ENCODE results near the gene GNA12. TPM values are rescaled to one million over a fixed set of nuclear protein-coding genes. Genes with fewer than 3 reads are reported as not detected.

The GNA12 gene
- total and polyA plus RNA-seq, 9 of the 15 experiments (the other 6 are each of a cell fraction or from before 2014, with no cell fraction given), result 0.65 to 32.7 (median 9.6) TPM

DNA sequence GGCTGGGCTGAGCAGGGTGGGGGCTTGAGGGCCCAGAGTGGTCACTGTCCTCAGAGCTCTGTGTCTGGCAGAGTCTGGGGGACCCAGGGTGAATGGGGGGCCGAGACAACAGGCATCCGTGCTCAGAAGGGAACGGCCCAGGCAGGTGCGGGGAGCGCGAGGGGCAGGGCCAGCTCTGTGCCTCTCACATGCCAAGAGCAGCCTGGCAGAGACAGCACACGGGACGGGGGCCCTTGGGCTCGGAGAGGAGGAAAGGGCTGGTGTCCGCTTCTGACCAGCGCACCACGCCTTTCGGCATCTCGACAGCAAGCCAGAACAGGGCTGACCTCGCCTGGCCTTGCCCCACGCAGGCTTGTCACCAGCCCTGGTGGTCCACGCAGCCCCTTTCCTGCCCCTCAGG is 142.7 kb downstream of the GNA12 start (continued):
- TF ChIP-seq, protein P1, sequence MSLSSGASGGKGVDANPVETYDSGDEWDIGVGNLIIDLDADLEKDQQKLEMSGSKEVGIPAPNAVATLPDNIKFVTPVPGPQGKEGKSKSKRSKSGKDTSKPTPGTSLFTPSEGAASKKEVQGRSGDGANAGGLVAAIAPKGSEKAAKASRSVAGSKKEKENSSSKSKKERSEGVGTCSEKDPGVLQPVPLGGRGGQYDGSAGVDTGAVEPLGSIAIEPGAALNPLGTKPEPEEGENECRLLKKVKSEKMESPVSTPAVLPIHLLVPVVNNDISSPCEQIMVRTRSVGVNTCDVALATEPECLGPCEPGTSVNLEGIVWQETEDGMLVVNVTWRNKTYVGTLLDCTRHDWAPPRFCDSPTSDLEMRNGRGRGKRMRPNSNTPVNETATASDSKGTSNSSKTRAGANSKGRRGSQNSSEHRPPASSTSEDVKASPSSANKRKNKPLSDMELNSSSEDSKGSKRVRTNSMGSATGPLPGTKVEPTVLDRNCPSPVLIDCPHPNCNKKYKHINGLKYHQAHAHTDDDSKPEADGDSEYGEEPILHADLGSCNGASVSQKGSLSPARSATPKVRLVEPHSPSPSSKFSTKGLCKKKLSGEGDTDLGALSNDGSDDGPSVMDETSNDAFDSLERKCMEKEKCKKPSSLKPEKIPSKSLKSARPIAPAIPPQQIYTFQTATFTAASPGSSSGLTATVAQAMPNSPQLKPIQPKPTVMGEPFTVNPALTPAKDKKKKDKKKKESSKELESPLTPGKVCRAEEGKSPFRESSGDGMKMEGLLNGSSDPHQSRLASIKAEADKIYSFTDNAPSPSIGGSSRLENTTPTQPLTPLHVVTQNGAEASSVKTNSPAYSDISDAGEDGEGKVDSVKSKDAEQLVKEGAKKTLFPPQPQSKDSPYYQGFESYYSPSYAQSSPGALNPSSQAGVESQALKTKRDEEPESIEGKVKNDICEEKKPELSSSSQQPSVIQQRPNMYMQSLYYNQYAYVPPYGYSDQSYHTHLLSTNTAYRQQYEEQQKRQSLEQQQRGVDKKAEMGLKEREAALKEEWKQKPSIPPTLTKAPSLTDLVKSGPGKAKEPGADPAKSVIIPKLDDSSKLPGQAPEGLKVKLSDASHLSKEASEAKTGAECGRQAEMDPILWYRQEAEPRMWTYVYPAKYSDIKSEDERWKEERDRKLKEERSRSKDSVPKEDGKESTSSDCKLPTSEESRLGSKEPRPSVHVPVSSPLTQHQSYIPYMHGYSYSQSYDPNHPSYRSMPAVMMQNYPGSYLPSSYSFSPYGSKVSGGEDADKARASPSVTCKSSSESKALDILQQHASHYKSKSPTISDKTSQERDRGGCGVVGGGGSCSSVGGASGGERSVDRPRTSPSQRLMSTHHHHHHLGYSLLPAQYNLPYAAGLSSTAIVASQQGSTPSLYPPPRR (CRISPR knock-in tag; IDR thresholded peaks at IDR 0.05; ENCODE audit: borderline replicate concordance), result no peak

DNA sequence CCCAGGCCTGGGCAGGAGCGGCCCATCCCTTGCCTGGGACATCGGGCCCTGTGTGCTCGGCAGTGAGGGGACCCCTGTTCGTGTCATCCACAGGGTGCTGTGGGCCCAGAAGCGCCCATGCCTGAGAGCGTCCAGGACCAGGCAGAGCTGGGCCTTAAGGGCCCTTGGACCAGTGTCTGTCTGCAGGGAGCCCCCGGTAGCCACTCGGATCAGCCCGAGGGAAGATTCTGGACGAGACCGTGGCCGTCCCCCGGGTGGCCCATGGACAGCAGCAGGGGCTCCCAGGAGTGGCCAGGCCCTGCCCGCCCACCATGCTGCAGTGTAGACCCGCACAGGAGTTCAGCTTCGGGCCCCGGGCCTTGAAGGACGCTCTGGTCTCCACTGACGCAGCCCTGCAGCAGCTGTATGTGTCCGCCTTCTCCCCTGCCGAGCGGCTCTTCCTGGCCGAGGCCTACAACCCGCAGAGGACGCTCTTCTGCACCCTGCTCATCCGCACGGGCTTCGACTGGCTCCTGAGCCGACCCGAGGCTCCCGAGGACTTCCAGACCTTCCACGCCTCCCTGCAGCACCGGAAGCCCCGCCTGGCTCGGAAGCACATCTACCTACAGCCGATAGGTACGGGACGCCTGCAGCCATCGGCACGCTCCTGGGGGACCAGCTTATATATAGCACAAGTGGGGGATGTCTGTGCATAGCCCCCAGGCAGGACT is 143.8 kb downstream of the GNA12 start:
- no peaks in the 10 kb centered on the region for H3K9me1 ChIP-seq (ENCODE audit: control insufficient read depth, insufficient read depth, low read length)
- no peak overlapping the region for H3K4me2 ChIP-seq (ENCODE audit: insufficient read depth, low read length)
- intact Hi-C loops (cut with micrococcal nuclease) (no loop called here), in situ Hi-C loops (cut with MboI) (no loop called here)
- BruUV-seq (replicated peaks), result no TSS peak
- ATAC-seq (peak; percentile 31; the same call in 2 of the 3 replicates), FAIRE-seq (no peak), DNase-seq (ENCODE audit: extremely low read depth in 1 of 4, low spot score in 3 of 4) (no peak)
- peaks cover 3% of the 10 kb centered on the region; the same call in 1 of the 2 replicates for H4K20me1 ChIP-seq (replicated peaks; ENCODE audit: control insufficient read depth, insufficient read depth, low read length)
- H3K4me3 ChIP-seq, result no peak overlapping the region
- H3K9ac ChIP-seq (ENCODE audit: insufficient read depth in 1 of 2, low read depth in 2 of 2, low read length in 2 of 2), result no peak overlapping the region; a peak in 1 of 4 replicates
- peaks cover 0 to 21% of the 10 kb centered on the region in 2 experiments; a peak in 1 of 5 replicates for H3K4me1 ChIP-seq (replicated peaks in 1 of 2; ENCODE audit: control insufficient read depth in 2 of 2, insufficient read depth in 2 of 2, low read length in 2 of 2)
- no peak overlapping the region for H3K27ac ChIP-seq (ENCODE audit: extremely low read depth, low read depth, low read length)
- H3K27me3 ChIP-seq (ENCODE audit: control insufficient read depth in 2 of 2, insufficient read depth in 2 of 2, low read length in 2 of 2), result peaks cover 36 to 58% of the 10 kb centered on the region in 2 experiments
- POLR2A ChIA-PET, result interaction anchor here (0.6 to 1.0 kb wide), 4 partner anchors 9 to 147 kb away, joined by 3 to 4 read pairs (median 4); no protein-coding TSS in a partner anchor
- H3K36me3 ChIP-seq (ENCODE audit: control insufficient read depth, insufficient read depth, low read length), result no peaks in the 10 kb centered on the region
- H3K79me2 ChIP-seq (ENCODE audit: control insufficient read depth, insufficient read depth, low read length), result no peaks in the 10 kb centered on the region
- CTCF ChIA-PET (ENCODE audit: low intra/inter-chr PET ratio), result no interaction called here
- no peak overlapping the region for H2AFZ ChIP-seq (ENCODE audit: low read depth, low read length)
- WGBS (ENCODE audit: insufficient coverage, low coverage, missing lambda C conversion rate), result 13% methylated on average over 35 of the region's 40 CpGs
- no peaks in the 10 kb centered on the region for H3K9me3 ChIP-seq (replicated peaks; ENCODE audit: control insufficient read depth, insufficient read depth, low read depth, low read length)
- TF ChIP-seq, protein P2, sequence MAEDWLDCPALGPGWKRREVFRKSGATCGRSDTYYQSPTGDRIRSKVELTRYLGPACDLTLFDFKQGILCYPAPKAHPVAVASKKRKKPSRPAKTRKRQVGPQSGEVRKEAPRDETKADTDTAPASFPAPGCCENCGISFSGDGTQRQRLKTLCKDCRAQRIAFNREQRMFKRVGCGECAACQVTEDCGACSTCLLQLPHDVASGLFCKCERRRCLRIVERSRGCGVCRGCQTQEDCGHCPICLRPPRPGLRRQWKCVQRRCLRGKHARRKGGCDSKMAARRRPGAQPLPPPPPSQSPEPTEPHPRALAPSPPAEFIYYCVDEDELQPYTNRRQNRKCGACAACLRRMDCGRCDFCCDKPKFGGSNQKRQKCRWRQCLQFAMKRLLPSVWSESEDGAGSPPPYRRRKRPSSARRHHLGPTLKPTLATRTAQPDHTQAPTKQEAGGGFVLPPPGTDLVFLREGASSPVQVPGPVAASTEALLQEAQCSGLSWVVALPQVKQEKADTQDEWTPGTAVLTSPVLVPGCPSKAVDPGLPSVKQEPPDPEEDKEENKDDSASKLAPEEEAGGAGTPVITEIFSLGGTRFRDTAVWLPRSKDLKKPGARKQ (CRISPR knock-in tag; IDR thresholded peaks at IDR 0.05), result no peak
- TF ChIP-seq ZBED1 (IDR thresholded peaks at IDR 0.05) (no peak), CEBPG (CRISPR knock-in tag; IDR thresholded peaks at IDR 0.05) (no peak), CEBPG (tag; conservative IDR thresholded peaks at IDR 0.05 in 1 of 2, IDR thresholded peaks at IDR 0.05 in 1 of 2) (no peak), GABPA (tag; conservative IDR thresholded peaks at IDR 0.05; ENCODE audit: low read depth) (no peak), BMI1 (IDR thresholded peaks at IDR 0.05; ENCODE audit: low read length) (no peak), ZNF408 (CRISPR knock-in tag; IDR thresholded peaks at IDR 0.05; ENCODE audit: low read depth) (no peak), KLF10 (CRISPR knock-in tag; IDR thresholded peaks at IDR 0.05) (no peak), SREBF2 (CRISPR knock-in tag; IDR thresholded peaks at IDR 0.05) (no peak), CBFA2T3 (IDR thresholded peaks at IDR 0.05) (no peak), ZNF561 (CRISPR knock-in tag; conservative IDR thresholded peaks at IDR 0.05) (no peak), CHD2 (IDR thresholded peaks at IDR 0.05; ENCODE audit: low read depth, low read length) (no peak)
- TF ChIP-seq, protein P3, sequence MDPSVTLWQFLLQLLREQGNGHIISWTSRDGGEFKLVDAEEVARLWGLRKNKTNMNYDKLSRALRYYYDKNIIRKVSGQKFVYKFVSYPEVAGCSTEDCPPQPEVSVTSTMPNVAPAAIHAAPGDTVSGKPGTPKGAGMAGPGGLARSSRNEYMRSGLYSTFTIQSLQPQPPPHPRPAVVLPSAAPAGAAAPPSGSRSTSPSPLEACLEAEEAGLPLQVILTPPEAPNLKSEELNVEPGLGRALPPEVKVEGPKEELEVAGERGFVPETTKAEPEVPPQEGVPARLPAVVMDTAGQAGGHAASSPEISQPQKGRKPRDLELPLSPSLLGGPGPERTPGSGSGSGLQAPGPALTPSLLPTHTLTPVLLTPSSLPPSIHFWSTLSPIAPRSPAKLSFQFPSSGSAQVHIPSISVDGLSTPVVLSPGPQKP (CRISPR knock-in tag; IDR thresholded peaks at IDR 0.05), result no peak

Measured in K562 (cell line).